22Rv1 (cell line): ENCODE results near the gene TOLLIP.

Experiments used
- CTCF ChIP-seq: fragments of 450-650 bp; IDR thresholded peaks from 2 replicates; pipeline ENCODE4 v1.5.1; 2017; ENCODE audit warnings: mild to moderate bottlenecking
- ZFX ChIP-seq: fragments of 450-650 bp; IDR thresholded peaks from 2 replicates; pipeline ENCODE4 v1.6.1; 2017; ENCODE audit warnings: antibody characterized with exemption, borderline replicate concordance

GRCh38 chr11:1309498-1310317 lies at the start of gene TOLLIP:
- no peak for TF ChIP-seq ZFX
- peak; percentile 30 for TF ChIP-seq CTCF
